Forelimb muscle (tissue), 1 donor: ENCODE data around the gene DYRK3. TPM values are rescaled to one million over a fixed set of nuclear protein-coding genes. Genes with fewer than 3 reads are reported as not detected.

Source experiments
- polyA plus RNA-seq: library from polyadenylated mRNA; unstranded; fragments of 120-200 nt; gene quantifications from one replicate; pipeline ENCODE4 v1.2.1, GENCODE V29; 2013; ENCODE audit not compliant: insufficient read length

DYRK3 gene
- polyA plus RNA-seq, 1 donor: 3.6 TPM

Other genes with a start within 250 kb of the DYRK3 start
- 2.9 TPM for gene IKBKE, start 165.1 kb upstream of the DYRK3 start, polyA plus RNA-seq
- gene RASSF5, start 128.0 kb upstream of the DYRK3 start, polyA plus RNA-seq: 7.1 TPM
- 37.8 TPM for gene EIF2D, start 23.1 kb upstream of the DYRK3 start, polyA plus RNA-seq
- gene MAPKAPK2, start 49.4 kb downstream of the DYRK3 start, polyA plus RNA-seq: 75.5 TPM
- not detected for gene IL19, start 135.2 kb downstream of the DYRK3 start, polyA plus RNA-seq
- 0.49 TPM for gene IL10, start 137.0 kb downstream of the DYRK3 start, polyA plus RNA-seq
- gene IL20, start 230.1 kb downstream of the DYRK3 start, polyA plus RNA-seq: not detected